Measurements from ENCODE around the gene OR7G1.
"Not testable (repeated sequence)": the region's sequence is repeated elsewhere in the genome, so short reads cannot be mapped to it uniquely, and the experiment has no call there.

OR7G1 gene

DNA sequence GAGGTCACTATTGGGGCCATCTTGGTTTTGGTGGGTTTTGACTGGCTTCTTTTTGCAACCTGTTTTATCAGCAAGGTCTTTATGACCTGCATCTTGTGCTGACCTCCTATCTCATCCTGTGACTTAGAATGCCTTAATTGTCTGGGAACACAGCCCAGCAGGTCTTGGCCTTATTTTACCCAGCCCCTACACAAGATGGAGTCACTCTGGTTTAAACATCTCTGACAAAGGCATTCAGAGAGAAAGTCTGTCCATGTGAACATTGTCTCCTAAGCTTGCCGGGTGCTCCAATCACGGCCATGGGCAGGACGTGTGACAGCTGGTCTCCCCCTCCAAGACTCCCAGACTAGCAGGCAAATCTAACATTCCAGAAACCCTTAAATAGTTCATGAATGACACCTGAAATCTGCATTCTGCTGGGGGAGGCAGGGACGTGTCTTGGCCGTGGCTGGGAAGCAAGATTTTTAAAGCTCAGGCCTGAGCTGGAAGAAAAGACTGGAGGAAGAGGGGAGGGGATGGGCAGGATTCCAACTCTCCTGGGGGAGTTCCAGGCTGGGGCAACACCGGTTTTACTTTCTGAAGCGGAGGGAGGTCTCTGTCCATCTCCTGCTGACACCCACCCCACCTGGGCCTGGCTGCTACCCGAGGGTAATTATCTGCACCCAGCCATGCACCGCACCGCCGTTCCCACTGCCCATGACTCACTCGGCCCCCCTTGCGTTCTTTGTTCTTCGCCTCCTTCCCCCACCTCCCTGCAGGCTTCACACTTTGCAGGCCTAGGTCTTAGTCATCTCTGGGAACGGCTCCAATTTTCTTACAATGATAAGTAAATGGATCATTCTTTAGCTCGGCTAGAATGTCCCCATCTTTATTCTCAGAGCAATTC, 40.3 kb downstream of the OR7G1 start:
- no peak for DNase-seq

DNA sequence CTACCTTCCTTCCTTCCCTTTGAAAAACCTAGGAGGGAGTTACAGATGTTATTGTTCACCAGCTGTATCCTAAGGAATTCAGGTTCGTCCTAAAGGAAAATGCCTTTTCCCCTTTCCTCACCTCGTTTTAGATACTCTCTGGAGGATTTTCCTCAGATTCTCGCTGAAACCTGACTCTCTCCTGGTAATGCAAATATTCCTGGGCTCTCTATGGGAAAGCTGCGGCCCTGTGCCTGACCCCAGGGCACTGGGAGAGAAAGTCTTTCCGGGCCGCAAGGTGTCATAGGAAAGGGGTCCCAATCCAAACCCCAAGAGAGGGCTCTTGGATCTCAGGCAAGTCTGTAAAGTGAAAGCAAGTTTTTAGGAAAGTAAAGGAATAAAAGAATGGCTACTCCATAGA, 41.8 kb downstream of the OR7G1 start:
- DNase-seq, result no peak

DNA sequence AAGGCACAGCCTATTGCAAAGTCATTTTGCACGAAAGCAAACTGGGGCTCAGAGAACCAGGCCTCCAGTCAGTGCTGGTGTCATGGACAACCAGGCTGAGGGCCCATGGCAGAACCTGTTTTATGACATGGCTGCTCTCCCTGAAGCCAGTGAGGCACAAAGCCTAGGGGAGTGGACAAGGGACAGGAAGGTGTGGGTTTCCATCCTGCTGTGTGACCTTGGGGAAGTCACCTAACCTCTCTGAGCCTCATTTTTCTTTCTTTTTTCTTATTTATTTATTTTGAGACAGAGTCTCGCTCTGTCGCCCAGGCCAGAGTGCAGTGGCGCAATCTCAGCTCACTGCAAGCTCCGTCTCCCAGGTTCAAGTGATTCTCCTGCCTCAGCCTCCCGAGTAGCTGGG, 43.8 kb downstream of the OR7G1 start:
- DNase-seq, result not testable (repeated sequence)

DNA sequence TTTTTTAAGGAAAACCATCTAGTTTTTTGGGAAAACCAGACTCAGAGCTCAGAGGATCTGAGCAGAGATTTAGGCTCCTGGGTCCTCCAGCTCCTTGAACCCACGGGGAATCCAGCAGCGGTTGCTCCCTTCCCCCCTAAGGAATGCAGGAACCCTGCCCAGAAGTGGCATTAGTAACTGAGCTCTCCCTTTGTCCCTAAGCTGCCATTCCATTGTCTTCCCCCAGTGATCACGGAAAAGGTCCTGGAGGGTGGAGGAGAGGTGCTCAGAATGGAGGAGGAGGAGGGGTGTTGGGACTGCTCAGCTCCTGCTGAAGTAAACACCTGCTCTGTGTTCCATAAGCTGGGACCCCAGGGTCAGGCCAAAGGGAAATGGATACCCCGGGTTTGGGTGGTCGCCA, 45.5 kb downstream of the OR7G1 start:
- no peak for DNase-seq

DNA sequence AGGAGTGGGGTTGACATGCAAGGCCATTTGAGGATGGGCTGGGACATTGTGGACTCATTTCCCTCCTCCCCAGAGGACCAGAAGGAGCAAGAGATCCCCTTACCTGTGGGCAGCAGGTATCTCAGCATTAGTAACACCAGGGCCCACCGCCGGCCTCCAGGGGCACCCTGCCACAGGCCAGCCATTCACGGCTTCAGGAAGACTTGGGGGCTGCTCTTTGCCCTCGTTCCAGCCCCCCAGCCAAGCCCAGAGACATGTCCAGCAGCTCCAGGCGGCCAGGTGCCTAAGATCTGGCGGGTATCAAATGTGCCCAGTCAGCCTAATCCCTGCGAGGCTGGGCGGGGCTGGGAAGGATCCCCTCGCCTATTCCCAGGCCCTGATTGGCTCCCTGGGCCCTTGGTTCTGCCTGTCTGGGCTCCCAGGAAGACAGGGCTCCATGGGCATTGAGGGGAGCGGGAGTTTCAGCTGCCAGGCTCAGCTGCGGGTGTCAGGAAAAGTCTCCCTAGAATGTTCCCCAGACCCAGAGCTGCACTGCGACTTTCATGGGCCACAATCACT, 50.0 kb downstream of the OR7G1 start:
- no peak for DNase-seq

Measured in activated CD4-positive, alpha-beta T cell treated with anti-CD3 and anti-CD28 coated beads, Interleukin-2, amount 50 U/mL, for 48 hours (primary cell).